Suprapubic skin (tissue), 4 donors: Measurements from ENCODE around the gene RNF111. TPM values are rescaled to one million over a fixed set of nuclear protein-coding genes. Genes with fewer than 3 reads are reported as not detected.
"Not testable (repeated sequence)": the region's sequence is repeated elsewhere in the genome, so short reads cannot be mapped to it uniquely, and the experiment has no call there.

ENCODE experiments used
- DNase-seq, 2 donors: peaks; one replicate each; pipeline ENCODE4 v3.0.0-alpha.2; 2019; ENCODE audit warnings: low spot score in 2 of 2
- H3K27ac ChIP-seq: fragments of 200-600 bp; sonication (generic); one replicate; pipeline ENCODE4 v1.5.1; 2019
- H3K27me3 ChIP-seq: fragments of 200-600 bp; sonication (generic); one replicate; pipeline ENCODE4 v1.5.1; 2019
- H3K36me3 ChIP-seq: fragments of 200-600 bp; sonication (generic); one replicate; pipeline ENCODE4 v1.5.1; 2019
- H3K4me1 ChIP-seq: fragments of 200-600 bp; sonication (generic); one replicate; pipeline ENCODE4 v1.5.1; 2019
- H3K4me3 ChIP-seq: fragments of 200-600 bp; sonication (generic); one replicate; pipeline ENCODE4 v1.5.1; 2019; ENCODE audit warnings: mild to moderate bottlenecking
- H3K9me3 ChIP-seq: fragments of 200-600 bp; sonication (generic); one replicate; pipeline ENCODE4 v1.5.1; 2019
- EP300 ChIP-seq: sonication (generic); formaldehyde crosslinking; IDR thresholded peaks from one replicate; pipeline ENCODE4 v1.6.1; 2017; ENCODE audit warnings: antibody characterized with exemption
- POLR2A ChIP-seq, 2 donors: fragments of 450-650 bp; IDR thresholded peaks; one replicate each; pipeline ENCODE4 v1.6.1; 2017; ENCODE audit warnings: antibody characterized with exemption in 2 of 2, mild to moderate bottlenecking in 2 of 2, moderate library complexity in 2 of 2
- POLR2AphosphoS5 ChIP-seq, 3 donors: sonication (generic); formaldehyde crosslinking; IDR thresholded peaks; one replicate each; pipeline ENCODE4 v1.6.1; 2017; ENCODE audit warnings: antibody characterized with exemption in 3 of 3
- WGBS: methylation state at CpG from one replicate; pipeline ENCODE4 v1.1.5; 2018; 5-methylcytosine and 5-hydroxymethylcytosine counted together
- total RNA-seq, 4 donors: library from RNA; depleted of rRNA; stranded (reverse); fragments of >200 nt; gene quantifications; one replicate each; pipeline ENCODE4 v1.1.0, GENCODE V29; 2016
- TF ChIP-seq, protein P1 (sequence below), 2 donors: fragments of 200-600 bp in 1 of 2; fragments of 450-650 bp in 1 of 2; sonication (generic) in 1 of 2; IDR thresholded peaks; one replicate each; pipeline ENCODE4 v1.5.1; 2016 to 2019; ENCODE audit warnings: antibody characterized with exemption in 2 of 2, mild to moderate bottlenecking in 1 of 2, moderate library complexity in 1 of 2

Gene RNF111
- total RNA-seq, 4 donors from 2014 or later = 15.2 to 34.4 (median 22.2) TPM

DNA sequence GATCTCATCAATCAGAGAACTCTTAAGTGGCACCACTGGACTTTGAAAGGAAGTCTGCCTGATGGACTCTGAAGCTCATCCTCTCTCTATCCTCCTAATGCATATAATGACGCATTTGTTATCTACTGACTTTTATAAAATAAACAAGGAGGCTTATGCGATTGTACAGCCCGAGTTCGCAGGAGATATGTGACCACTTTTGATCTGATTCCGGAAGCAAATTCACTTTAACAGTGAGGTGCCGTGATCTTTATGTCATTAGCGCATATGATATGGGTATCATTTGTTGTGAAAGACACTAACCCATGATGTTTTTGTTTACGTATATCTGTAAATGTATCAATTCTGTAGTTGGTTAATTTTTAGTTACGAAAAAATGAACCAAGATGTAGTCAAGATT is 427 bp upstream of the RNF111 start:
- Histone ChIP-seq H3K27ac (peak overlapping the region; percentile 93), H3K27me3 (no peaks in the 10 kb centered on the region), H3K4me1 (peaks cover 26% of the 10 kb centered on the region), H3K4me3 (peak overlapping the region; percentile 95), H3K9me3 (no peaks in the 10 kb centered on the region), H3K36me3 (no peaks in the 10 kb centered on the region)
- DNase-seq = no peak
- 26% methylated on average over 9 of the region's 9 CpGs for WGBS
- TF ChIP-seq POLR2AphosphoS5 (IDR thresholded peaks at IDR 0.05) = no peak
- TF ChIP-seq EP300 = no peak
- TF ChIP-seq, protein P1, sequence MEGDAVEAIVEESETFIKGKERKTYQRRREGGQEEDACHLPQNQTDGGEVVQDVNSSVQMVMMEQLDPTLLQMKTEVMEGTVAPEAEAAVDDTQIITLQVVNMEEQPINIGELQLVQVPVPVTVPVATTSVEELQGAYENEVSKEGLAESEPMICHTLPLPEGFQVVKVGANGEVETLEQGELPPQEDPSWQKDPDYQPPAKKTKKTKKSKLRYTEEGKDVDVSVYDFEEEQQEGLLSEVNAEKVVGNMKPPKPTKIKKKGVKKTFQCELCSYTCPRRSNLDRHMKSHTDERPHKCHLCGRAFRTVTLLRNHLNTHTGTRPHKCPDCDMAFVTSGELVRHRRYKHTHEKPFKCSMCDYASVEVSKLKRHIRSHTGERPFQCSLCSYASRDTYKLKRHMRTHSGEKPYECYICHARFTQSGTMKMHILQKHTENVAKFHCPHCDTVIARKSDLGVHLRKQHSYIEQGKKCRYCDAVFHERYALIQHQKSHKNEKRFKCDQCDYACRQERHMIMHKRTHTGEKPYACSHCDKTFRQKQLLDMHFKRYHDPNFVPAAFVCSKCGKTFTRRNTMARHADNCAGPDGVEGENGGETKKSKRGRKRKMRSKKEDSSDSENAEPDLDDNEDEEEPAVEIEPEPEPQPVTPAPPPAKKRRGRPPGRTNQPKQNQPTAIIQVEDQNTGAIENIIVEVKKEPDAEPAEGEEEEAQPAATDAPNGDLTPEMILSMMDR (IDR thresholded peaks at IDR 0.05) = no peak
- no peak for TF ChIP-seq POLR2A (IDR thresholded peaks at IDR 0.05)

DNA sequence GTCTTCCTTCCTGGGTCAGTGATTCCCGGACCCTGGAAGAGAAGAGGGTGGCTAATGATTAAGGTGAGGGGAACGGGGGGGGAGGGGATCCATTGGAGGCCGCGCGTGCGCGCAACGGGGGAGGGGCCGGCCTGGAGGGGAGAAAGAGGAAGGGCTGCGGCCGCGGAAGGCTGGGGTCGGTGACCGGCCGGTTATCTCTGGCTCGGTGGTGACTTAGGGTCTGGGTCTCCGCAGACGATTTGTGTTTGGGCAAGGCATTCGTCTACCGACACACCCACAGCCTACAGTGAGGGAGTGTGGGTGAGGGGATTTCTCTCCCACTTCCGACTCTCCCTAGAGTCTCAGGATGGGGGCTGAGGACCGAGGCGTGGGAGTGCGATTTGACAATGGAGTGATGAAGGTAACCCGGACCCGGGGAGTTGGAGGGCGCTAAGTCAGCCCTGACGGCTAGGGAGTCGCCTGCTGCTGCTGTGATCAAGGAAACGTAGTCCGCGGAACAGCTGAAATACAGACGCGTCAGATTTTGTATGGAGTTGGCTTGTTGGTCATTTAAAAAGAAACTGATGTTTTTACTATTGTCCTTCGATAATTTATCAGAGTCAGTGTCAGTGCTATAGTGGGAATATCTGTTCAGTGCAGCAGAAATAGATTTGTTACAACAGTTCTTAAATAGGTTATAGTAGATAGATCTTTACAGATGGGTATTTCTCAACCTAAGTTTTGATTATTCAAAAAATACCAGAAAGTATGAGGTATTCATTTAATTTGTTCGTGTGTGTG is 733 bp downstream of the RNF111 start:
- TF ChIP-seq, protein P1 (IDR thresholded peaks at IDR 0.05) = no peak
- no peak for TF ChIP-seq EP300
- no peak for TF ChIP-seq POLR2A (IDR thresholded peaks at IDR 0.05)
- no peak for TF ChIP-seq POLR2AphosphoS5 (IDR thresholded peaks at IDR 0.05)
- under 1% methylated on average over 36 of the region's 36 CpGs for WGBS
- DNase-seq = peak; percentile 86 to 88
- Histone ChIP-seq H3K4me1 (peaks cover 26% of the 10 kb centered on the region), H3K27me3 (no peaks in the 10 kb centered on the region), H3K9me3 (no peaks in the 10 kb centered on the region), H3K27ac (peak overlapping the region; percentile 93), H3K36me3 (peaks cover 5% of the 10 kb centered on the region), H3K4me3 (peak overlapping the region; percentile 95)

DNA sequence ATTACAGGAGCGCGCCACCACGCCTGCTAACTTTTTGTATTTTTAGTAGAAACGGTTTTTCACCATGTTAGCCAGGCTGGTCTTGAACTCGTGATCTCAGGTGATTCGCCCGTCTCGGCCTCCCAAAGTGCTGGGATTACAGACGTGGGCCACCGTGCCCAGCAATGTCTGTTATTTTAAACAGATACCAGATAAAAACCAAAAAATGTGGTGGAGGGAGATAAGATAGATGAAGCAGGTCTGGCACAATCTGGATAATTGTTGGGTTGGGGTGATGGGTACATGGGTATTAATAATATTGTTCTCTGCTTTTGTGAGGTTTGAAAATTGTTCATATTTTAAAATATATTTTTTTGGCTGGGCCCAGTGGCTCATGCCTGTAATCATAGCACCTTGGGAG is 4.7 kb downstream of the RNF111 start:
- WGBS = 92% methylated on average over 10 of the region's 10 CpGs
- H3K4me1 ChIP-seq = peaks cover 19% of the 10 kb centered on the region
- no peaks in the 10 kb centered on the region for H3K27me3 ChIP-seq

DNA sequence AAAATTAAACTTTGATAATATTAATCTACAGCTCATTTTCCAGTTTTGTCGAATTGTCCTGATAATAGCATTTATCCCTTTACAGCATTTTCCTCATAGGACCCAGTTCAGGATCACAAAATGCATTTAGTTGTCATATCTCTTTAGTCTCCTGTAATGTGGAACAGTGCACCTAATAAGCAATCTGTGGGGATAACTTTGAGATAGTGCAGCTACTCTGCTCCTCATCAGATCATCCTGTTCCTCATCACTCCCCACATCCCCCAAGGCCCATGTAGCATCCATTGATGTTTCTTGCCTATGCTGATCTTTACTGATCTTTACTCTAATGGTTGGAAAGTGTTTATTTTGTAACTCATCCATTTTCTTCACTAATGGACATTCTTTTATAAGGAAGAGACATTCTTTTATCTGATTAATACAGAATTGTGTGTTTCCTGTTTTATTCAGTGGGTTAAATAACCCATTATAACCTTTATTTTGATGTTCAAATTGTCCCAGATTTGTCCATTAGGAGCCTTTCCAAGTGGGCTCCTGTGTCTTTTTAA is 7.5 kb downstream of the RNF111 start:
- DNase-seq = no peak
- H3K27ac ChIP-seq = no peak overlapping the region

More for the DNA sequence above, 4.7 kb downstream of the RNF111 start:
- no peak overlapping the region for H3K27ac ChIP-seq
- H3K36me3 ChIP-seq = peaks cover 5% of the 10 kb centered on the region
- no peak overlapping the region for H3K4me3 ChIP-seq
- no peaks in the 10 kb centered on the region for H3K9me3 ChIP-seq
- DNase-seq = no peak
- TF ChIP-seq POLR2AphosphoS5 (IDR thresholded peaks at IDR 0.05) = no peak
- no peak for TF ChIP-seq EP300
- no peak for TF ChIP-seq POLR2A (IDR thresholded peaks at IDR 0.05)
- TF ChIP-seq, protein P1 (IDR thresholded peaks at IDR 0.05) = no peak

DNA sequence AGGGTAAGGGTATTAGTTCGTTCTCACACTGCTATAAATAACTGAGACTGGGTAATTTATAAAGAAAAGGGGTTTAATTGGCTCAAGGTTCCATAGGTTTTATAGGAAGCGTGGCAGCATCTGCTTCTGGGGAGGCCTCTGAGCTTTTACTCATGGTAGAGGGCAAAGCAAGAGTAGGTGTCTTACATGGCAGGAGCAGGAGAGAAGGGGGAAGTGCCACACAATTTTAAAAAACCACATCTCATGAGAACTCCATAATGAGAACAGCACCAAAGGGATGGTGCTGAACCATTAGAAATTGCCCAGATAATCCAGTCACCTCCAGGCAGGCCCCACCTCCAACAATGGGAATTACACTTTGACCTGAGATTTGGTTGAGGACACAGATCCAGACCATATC is 12.2 kb downstream of the RNF111 start:
- TF ChIP-seq, protein P1 (IDR thresholded peaks at IDR 0.05) = no peak
- TF ChIP-seq POLR2AphosphoS5 (IDR thresholded peaks at IDR 0.05) (no peak), EP300 (no peak), POLR2A (IDR thresholded peaks at IDR 0.05) (no peak)
- Histone ChIP-seq H3K36me3 (peaks cover 3% of the 10 kb centered on the region), H3K9me3 (no peaks in the 10 kb centered on the region), H3K27ac (no peak overlapping the region), H3K4me3 (no peak overlapping the region), H3K4me1 (peaks cover 9% of the 10 kb centered on the region), H3K27me3 (no peaks in the 10 kb centered on the region)
- no peak for DNase-seq
- 98% methylated on average over 2 of the region's 2 CpGs for WGBS

More for the DNA sequence above, 7.5 kb downstream of the RNF111 start:
- 94% methylated on average over 1 of the region's 1 CpG for WGBS
- H3K9me3 ChIP-seq = no peaks in the 10 kb centered on the region
- H3K27me3 ChIP-seq = no peaks in the 10 kb centered on the region
- peaks cover 5% of the 10 kb centered on the region for H3K36me3 ChIP-seq
- peaks cover 9% of the 10 kb centered on the region for H3K4me1 ChIP-seq
- H3K4me3 ChIP-seq = no peak overlapping the region
- TF ChIP-seq POLR2AphosphoS5 (IDR thresholded peaks at IDR 0.05) = no peak
- no peak for TF ChIP-seq EP300
- no peak for TF ChIP-seq POLR2A (IDR thresholded peaks at IDR 0.05)
- TF ChIP-seq, protein P1 (IDR thresholded peaks at IDR 0.05) = no peak

DNA sequence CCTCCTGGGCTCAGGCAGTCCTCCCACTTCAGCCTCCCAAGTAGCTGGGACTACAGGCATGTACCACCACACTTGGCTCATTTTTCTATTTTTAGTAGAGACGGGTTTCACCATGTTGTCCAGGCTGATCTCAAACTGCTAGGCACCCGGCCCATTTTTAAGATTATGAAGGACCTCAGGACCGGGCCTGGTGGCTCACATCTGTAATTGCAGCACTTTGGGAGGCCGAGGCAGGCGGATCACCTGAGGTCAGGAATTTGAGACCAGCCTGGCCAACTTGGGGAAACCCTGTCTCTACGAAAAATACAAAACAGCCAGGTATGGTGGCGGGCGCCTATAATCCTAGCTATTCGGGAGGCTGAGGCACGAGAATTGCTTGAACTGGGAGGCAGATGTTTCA is 12.8 kb downstream of the RNF111 start:
- not testable (repeated sequence) for H3K27me3 ChIP-seq, H3K4me1 ChIP-seq, H3K9me3 ChIP-seq, H3K36me3 ChIP-seq, H3K4me3 ChIP-seq, H3K27ac ChIP-seq, DNase-seq
- WGBS = 96% methylated on average over 10 of the region's 10 CpGs
